GM12875 (cell line): Measurements from ENCODE around the gene UROC1.

Experiments
- H3K4me3 ChIP-seq: one replicate; pipeline ENCODE4 v1.5.1; 2011; ENCODE audit warnings: low read depth, low read length, control low read depth
- CTCF ChIP-seq: IDR thresholded peaks from 2 replicates; pipeline ENCODE4 v1.5.1; 2011; ENCODE audit warnings: low read depth, mild to moderate bottlenecking, control low read depth, inconsistent platforms, low read length, moderate library complexity, borderline replicate concordance; ENCODE audit not compliant: insufficient read depth

Gene UROC1

DNA sequence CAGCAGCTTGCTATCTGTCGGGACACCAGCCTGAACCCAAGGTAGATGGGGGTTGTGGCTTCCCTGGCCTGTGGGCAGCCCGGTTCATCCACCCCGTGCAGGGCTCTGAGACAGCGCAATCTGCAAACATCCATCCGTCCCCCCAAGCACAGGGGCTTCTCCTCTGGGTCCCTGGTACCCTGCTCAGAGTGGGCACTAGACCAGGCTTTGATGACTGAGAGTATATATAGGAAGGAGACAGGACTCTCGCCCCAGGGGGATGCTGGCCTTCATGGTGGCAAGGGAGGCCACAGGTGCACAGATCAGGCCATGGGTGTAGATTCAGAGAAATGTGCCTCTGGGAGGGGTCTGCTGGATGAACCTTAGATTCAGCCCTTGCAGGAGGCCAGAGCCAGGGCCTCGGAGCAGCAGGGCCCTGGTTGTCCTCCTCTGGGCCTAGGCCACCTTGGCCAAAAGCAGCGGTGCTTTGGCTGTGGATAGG is 82.6 kb downstream of the UROC1 start:
- H3K4me3 ChIP-seq = no peak overlapping the region
- no peak for TF ChIP-seq CTCF

- H3K4me3 ChIP-seq = no peak overlapping the region
- TF ChIP-seq CTCF = no peak
Measured at GRCh38 chr3:126434264-126434590, 83.3 kb downstream of the UROC1 start.

- TF ChIP-seq CTCF = no peak
- H3K4me3 ChIP-seq = no peak overlapping the region
Measured at GRCh38 chr3:126433496-126434263, 83.9 kb downstream of the UROC1 start.

DNA sequence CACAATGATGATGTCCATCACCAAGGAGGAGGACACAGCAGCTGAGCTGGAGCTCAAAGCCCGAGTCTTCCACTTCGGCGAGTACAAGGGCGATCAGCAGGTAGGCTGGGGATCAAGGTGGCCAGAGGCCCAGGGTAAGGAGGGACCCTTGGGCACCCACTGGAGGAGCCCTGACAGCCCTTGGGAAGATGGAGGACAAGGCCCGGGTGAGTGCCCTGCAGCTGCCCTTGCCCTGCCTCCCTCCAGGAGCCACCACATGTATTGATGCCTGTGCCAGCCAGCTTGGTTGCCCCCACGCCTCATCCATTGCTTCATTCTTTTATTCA is 84.5 kb downstream of the UROC1 start:
- TF ChIP-seq CTCF = no peak
- no peak overlapping the region for H3K4me3 ChIP-seq

GRCh38 chr3:126432361-126433104 is 85.0 kb downstream of the UROC1 start:
- H3K4me3 ChIP-seq = no peak overlapping the region
- no peak for TF ChIP-seq CTCF
